ENCODE results near the gene HLA-DMA.

GRCh38 chr6:32950010-32950409 lies 2.9 kb downstream of the HLA-DMA start:
- TF ChIP-seq CTCF (IDR thresholded peaks at IDR 0.05) (no peak), POLR2A (IDR thresholded peaks at IDR 0.05) (no peak)

All from body of pancreas (tissue), 4 donors.